ENCODE data around the gene IFI27L1.
A peak's percentile ranks its signal among the peaks of the same experiment; 100 is the strongest.

IFI27L1 gene

DNA sequence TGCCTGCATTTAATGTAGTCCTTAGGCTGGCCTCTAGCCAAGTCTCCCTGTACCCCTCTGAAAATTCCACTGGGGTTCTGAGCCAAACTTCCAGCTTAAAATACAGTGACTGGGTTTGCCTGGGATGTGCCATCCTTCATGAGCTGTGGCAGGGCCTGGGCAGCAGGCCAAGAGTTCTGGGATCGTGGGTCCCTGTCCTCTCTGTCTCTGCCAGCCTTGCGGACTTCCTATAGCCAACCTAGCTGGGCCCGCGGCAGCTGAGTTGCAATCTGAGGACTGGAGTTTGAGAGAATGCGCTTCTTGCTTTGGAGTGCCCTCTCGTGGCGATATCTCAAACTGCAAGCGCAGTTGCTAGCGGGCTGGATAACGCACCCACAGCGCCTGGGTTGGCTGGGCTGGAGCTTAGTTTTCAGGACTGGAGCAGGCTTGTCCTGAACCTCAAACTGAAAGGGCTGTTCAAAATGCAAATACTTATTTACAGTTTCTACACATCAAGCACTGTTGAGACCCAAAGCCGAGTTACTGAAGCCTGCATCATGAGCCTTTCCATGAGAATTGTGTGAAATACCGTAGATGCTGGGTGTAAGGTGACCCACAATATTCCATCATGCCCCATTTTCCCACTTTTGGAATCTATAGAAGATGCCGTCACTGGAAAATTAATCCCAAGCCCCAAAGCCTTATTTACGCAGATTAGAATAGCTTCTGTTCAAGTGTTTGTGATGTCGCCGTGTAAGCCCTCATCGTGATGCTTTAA, 55.6 kb downstream of the IFI27L1 start:
- DNase-seq (ENCODE audit: low read depth) = peak; percentile 72

DNA sequence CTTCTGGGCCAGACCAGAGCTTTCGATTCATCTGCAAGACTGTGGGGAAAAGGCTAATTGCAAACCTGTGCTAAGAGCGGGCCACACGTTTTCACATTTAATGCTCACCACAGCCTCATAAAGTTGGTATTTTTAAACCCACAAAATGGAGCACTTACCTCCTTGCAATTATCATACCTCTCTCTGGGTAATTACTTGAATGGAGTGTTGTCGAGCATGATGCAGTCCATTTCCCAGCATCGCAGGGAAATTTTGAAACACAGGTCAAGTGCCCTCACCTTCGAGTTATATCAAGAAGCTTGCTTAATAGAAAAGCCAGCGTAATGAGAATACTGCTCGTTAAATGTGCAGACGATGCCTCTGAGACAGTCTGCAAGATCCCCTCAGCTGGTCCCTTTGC, 57.1 kb downstream of the IFI27L1 start:
- DNase-seq (ENCODE audit: low read depth) = no peak

DNA sequence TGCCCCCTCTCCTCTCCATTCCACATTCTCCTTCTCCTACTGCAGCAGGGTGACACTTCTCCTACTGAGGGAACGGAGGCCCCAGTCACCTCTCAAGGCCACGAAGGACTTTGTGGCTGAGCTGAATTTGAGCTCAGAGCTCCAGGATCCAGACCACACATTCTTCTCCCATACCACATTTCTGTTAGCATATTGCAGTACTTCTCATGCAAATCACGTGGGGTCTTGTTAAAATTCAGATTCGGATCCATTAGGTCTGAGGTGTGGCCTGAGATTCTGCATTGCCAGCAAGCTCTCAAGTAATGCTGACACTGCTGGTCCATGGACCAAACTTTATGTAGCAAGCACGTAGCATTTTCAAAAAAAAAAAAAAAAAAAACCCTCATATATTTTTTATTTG, 57.9 kb downstream of the IFI27L1 start:
- DNase-seq (ENCODE audit: low read depth) = no peak

DNA sequence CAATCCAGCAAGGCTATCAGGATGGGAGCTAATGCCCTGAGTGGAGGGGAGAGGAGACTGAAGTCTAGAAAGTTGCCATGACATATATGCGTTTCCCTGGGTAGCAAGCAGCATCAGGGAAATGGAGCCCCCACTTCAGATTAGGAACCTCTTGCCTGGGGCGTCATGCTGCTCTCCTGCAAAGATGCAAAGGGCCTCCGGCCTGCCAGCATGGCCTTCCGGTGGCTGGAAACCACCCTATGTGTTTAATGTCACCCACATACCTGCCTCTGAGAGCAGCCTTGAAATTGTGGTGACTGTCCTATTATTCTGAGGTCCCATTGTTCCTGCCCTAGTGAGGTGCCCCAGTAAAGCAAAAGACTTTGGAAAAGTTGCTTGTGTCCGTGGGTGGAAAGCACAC, 58.3 kb downstream of the IFI27L1 start:
- DNase-seq (ENCODE audit: low read depth) = no peak

DNA sequence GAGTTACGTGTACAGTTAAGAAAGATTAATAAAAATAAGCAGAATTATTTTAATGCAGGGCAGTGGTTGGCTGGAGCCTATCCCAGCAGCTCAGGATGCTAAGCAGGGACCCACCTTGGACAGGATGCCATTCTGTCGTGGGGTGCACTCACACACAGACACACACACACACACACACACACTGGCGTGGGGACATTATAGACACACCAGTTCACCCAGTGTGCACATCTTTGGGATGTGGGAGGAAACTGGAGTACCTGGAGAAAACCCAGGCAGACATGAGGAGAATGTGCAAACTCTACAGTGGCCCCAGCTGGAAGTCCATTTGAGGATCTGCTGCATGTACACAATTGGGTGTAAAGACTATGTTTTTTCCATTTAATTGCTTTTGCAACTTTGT, 61.1 kb downstream of the IFI27L1 start:
- no peak for DNase-seq (ENCODE audit: low read depth)

DNA sequence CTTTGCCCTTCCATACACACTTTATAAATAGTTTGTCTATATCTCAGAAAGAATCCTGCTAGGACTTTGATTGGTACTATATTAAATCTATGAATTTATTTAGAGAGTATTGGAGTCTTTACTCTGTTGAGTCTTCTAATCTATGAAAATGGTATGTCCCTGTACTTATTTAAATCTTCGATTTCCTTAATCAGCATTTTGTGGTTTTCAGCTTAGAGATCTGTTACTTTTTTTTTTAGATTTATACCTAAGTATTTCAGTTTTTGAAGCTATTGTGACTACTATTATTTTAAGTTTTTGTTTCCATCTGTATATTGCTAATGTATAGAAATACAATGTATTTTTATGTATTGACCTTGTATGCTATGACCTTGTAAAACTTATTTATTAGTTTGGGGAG, 61.7 kb downstream of the IFI27L1 start:
- no peak for DNase-seq (ENCODE audit: low read depth)

DNA sequence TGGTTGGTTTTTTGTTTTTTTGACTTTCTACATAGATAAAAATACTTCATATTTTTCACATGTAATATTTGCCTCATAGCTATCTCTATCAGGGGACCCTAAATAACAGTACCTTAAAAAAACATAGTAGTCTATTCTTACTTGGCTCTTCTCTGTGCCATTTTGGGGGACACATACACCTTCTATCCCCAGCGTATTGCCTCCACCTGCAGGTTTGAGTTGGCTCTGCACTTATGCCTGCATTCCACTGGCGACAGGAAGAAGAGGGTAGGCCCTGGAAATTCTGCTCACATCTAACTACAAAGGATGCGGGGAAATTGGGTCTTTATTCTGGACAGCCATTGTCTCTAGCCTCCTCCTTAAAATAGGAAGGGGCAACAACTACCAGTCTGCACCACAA, 62.1 kb downstream of the IFI27L1 start:
- DNase-seq (ENCODE audit: low read depth) = no peak

DNA sequence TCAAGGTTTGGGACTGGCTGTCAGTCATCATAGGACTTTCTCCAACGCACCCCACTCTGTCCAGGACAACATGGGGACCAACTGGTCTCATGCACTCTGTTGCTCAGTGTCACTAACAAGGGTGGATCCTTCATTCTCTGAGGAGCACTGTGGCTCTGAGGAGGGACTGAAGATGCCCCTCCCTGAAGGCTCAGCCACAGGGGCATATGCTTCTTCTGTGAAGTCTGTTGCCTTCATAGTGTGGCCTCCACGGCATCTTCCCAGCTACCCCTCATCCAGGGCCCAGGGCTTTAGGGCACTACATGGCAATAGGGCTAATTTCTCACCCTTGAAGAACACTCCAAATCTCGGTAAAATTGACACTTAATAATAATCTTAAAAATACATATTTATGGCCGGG, 62.6 kb downstream of the IFI27L1 start:
- no peak for DNase-seq (ENCODE audit: low read depth)

DNA sequence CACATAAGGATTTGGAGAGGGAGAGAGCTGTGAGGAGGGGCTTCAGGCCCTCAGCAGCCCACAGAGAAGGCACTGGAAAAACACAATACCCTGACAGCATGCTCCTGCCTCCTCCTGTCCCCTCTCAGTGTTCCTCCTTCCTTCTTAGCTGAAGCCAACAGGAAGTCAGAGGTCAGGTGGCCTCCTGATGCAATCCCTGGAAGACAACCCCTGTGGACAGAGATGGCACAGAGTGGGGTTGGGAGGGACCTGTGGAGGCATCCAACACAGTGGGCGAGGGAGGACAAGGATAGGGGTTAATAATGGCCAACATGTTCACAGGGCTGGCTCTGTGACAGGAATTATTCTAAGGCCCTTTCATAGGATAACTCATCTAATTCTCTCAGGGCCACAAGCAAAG, 63.7 kb downstream of the IFI27L1 start:
- no peak for DNase-seq (ENCODE audit: low read depth)

DNA sequence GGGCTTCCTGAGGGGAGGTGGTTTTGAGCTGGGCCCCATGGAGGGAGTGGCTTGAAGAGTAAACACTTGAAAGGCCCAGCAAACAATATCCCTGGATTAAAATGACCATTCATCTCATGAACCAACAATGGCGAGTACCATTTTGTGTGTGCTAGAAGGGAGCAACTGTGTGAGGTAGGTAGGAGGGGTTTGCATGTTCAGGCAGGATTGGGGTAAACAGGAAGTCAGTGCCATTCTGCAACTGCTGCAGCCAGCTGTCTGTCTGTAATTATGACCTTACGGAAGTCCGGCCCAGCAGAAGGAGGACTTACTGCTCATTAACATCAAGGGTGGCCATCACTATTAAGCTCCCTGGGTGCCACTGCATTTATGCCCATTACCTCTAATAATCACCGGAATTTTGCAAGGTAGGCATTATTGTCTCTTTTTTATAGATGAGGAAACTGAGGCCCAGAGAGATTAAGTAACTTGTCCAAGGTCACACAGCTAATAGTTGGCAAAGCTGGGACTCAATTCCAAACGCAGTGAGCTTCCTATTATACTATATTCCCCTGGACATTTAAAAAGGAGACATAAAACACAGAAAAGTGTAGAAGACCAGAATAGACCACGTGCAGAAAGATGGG, 64.9 kb downstream of the IFI27L1 start:
- DNase-seq (ENCODE audit: low read depth) = no peak

All from activated T-helper 9 cell treated with anti-CD3 and anti-CD28 coated beads, Interleukin-2, amount 50 U/mL, for 16 hours (primary cell).